Kidney epithelial cell (primary cell): ENCODE measurements around the gene RNU6-9. TPM values are rescaled to one million over a fixed set of nuclear protein-coding genes. Genes with fewer than 3 reads are reported as not detected.
"Not testable (repeated sequence)": the region's sequence is repeated elsewhere in the genome, so short reads cannot be mapped to it uniquely, and the experiment has no call there.

Source experiments
- DNase-seq: peaks from one replicate; pipeline ENCODE4 v3.0.0-alpha.2; 2010; ENCODE audit warnings: low read depth
- H3K27me3 ChIP-seq: 2 replicates; pipeline ENCODE4 v1.6.0; 2011; ENCODE audit warnings: low read length; ENCODE audit not compliant: control insufficient read depth, insufficient read depth
- H3K36me3 ChIP-seq: 2 replicates; pipeline ENCODE4 v1.5.1; 2011; ENCODE audit warnings: low read length; ENCODE audit not compliant: control insufficient read depth, insufficient read depth
- H3K4me3 ChIP-seq: 2 replicates; pipeline ENCODE4 v1.5.1; 2011; ENCODE audit warnings: low read depth, mild to moderate bottlenecking, control low read depth, low read length
- CTCF ChIP-seq: IDR thresholded peaks from 2 replicates; pipeline ENCODE4 v1.5.1; 2011; ENCODE audit warnings: mild to moderate bottlenecking, moderate library complexity, low read length, control low read depth, inconsistent platforms; ENCODE audit not compliant: insufficient read depth, poor library complexity, severe bottlenecking
- total RNA-seq: library from RNA; depleted of rRNA; stranded (reverse); fragments of >200 nt; gene quantifications from 2 replicates; pipeline ENCODE4 v1.2.3, GENCODE V29; 2015

Gene RNU6-9
- total RNA-seq, 1 donor from 2014 or later = not detected

GRCh38 chr19:876089-876488, 17.2 kb upstream of the RNU6-9 start:
- DNase-seq = no peak
- no peak for TF ChIP-seq CTCF
- no peak overlapping the region for H3K4me3 ChIP-seq
- no peaks in the 10 kb centered on the region for H3K27me3 ChIP-seq
- peaks cover 5% of the 10 kb centered on the region for H3K36me3 ChIP-seq

GRCh38 chr19:876780-877314, 16.4 kb upstream of the RNU6-9 start:
- Histone ChIP-seq H3K36me3 (peaks cover 5% of the 10 kb centered on the region), H3K4me3 (no peak overlapping the region), H3K27me3 (no peaks in the 10 kb centered on the region)
- no peak for DNase-seq
- no peak for TF ChIP-seq CTCF

- H3K4me3 ChIP-seq, H3K36me3 ChIP-seq, H3K27me3 ChIP-seq, DNase-seq: not testable (repeated sequence)
These were observed 15.2 kb upstream of the RNU6-9 start for GRCh38 chr19:877992-878660.

GRCh38 chr19:878751-879561, 14.3 kb upstream of the RNU6-9 start:
- H3K4me3 ChIP-seq, H3K36me3 ChIP-seq, H3K27me3 ChIP-seq, DNase-seq: not testable (repeated sequence)

GRCh38 chr19:879711-880438, 13.4 kb upstream of the RNU6-9 start:
- no peaks in the 10 kb centered on the region for H3K27me3 ChIP-seq
- TF ChIP-seq CTCF = no peak
- no peak for DNase-seq
- H3K36me3 ChIP-seq = no peaks in the 10 kb centered on the region
- no peak overlapping the region for H3K4me3 ChIP-seq

GRCh38 chr19:881385-882071, 11.8 kb upstream of the RNU6-9 start:
- Histone ChIP-seq H3K27me3 (no peaks in the 10 kb centered on the region), H3K4me3 (no peak overlapping the region), H3K36me3 (no peaks in the 10 kb centered on the region)
- DNase-seq = no peak
- no peak for TF ChIP-seq CTCF
